Stimulated activated CD8-positive, alpha-beta memory T cell treated with anti-CD3 and anti-CD28 coated beads, Interleukin-15, amount 100 ng/mL, for 48 hours (primary cell): Measurements from ENCODE around the gene ATG4B.
A peak's percentile ranks its signal among the peaks of the same experiment; 100 is the strongest.

Source experiments
- DNase-seq, 2 donors: peaks; one replicate each; pipeline ENCODE4 v3.0.0-alpha.2; 2020; ENCODE audit warnings: low read depth in 2 of 2

ATG4B gene

GRCh38 chr2:241690202-241690717, 52.8 kb downstream of the ATG4B start:
- DNase-seq = no peak

DNA sequence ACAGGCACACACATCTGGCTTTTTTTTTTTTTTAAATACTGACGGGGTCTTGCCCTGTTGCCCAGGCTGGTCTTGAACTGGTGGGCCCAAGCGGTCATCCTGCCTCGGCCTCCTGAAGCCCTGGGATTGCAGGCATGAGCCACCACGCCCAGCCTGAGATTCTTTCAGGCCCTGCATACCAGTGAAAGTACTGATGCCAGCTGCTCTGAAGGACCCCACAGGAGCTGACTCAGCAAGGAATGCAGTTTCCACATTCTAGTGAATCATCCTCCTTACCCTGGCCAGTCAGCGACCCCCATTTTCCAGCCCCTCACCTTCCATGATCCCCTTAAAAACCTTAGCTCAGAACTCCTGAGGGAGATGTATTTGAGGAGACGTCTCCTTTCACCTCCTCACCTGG, 55.0 kb downstream of the ATG4B start:
- no peak for DNase-seq

- no peak for DNase-seq
These were observed 58.2 kb downstream of the ATG4B start for GRCh38 chr2:241695651-241696050.

GRCh38 chr2:241701149-241701398, 63.6 kb downstream of the ATG4B start:
- DNase-seq = no peak

GRCh38 chr2:241701399-241702154, 64.1 kb downstream of the ATG4B start, which contains the start of gene ING5:
TSS of gene ING5 (plus strand) at chr2:241702039. CDS start at chr2:241702066, 27 bp downstream.
- DNase-seq = peak; percentile 95

- DNase-seq = peak; percentile 81 to 87
These were observed 64.9 kb downstream of the ATG4B start for GRCh38 chr2:241702155-241703031.

DNA sequence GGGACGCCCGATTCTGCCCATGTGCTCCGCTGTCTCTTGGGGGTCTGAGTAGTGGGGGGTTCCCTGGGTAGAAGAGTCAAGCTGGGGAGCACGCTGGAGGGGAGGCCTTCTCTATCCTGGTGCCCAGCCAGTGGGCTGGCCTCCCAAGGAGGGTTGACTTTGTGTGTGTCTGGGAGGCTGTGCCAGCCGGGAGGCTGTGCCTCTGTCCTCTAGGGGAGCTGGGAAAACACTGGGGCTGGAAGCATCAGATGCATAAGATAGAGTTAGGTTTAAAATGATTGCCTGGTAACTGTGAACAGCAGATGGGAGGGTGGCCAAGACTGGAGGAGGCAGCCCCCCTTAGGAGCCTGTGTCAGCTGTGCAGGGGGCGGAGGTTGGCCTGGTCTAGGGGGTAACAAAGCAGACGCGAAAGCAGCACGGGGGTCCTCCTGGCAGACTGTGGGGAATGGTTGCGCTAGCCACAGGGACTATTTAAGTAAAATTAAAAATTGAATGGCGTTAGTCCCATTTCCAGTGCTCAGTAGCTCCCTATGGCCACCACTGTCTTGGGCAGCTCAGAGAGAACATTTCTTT, 65.6 kb downstream of the ATG4B start:
- DNase-seq = no peak

DNA sequence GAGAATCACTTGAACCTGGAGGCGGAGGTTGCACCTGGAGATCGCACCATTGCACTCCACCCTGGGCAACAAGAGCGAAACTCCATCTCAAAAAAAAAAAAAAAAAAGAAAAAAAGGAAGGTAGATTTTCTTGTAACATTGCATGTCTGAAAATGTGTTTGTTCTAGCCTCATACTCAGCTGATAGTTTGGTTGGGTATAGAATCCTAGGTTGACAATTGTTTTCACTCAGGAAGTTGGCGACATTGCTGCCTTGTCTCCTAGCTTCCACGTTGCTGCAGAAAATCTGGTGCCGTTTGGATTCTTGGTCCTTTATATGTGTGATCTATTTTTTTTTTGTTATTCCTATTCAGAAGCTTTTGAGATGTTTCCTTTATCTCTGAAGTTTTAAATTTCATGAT, 69.0 kb downstream of the ATG4B start:
- DNase-seq = no peak

DNA sequence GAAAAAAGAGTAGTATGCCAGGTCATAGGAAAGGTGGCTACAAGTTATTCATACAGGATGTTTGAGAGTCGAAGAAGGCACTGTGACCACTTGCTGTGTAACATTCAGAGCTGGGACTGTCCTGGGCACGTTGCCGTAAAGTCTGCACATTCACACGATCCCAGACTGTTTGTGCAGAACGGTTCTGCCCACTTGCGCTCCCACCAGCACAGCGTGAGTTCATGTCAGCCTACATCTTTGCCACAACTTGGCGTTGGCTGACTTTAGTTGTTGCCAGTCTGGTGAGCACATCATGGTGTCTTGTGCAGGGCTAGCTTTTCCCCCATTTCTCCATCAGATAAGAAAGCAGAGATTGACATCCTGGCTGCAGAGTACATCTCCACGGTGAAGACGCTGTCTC, 71.4 kb downstream of the ATG4B start:
- DNase-seq = no peak

DNA sequence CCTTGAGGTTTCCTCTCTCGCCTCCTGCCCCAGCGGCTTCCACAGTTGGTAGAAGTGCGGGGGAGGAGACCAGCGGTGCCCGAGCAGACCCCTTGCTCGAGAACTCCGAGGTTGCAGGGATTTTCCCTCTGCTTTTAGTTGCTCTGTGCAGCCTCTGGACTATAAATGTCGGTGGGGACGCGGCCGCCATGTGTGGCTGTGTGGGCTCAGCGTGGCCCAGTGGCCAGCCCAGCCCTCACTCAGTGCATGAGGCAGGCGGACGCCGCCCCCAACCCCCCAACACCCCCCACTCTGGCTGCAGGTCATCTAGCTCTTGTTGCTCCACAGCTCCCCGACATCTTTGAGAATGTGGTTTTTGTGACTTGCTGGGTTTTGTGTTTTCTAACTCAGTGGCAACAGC, 81.6 kb downstream of the ATG4B start:
- no peak for DNase-seq

DNA sequence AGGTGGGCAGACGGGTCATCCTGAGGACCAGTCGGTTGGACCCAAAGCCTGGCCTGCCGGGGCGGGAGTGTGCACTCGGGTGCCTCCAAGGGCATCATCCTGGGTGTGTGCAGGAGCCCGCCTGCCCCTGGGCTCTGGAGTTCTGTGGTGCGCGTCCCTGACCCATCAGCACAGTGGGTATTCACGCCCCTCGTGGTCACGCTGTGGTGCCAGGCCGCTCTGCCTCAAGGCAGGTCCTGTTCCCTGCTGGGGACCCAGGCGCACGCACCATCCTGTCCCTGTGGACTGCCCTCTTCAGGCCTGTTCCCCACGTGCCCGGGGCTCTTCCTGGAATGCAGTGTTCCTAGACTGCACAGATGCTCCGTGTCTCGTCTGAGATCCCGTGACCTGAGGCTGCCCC, 82.6 kb downstream of the ATG4B start:
- no peak for DNase-seq

- no peak for DNase-seq
These were observed 83.1 kb downstream of the ATG4B start for GRCh38 chr2:241720560-241720959.

DNA sequence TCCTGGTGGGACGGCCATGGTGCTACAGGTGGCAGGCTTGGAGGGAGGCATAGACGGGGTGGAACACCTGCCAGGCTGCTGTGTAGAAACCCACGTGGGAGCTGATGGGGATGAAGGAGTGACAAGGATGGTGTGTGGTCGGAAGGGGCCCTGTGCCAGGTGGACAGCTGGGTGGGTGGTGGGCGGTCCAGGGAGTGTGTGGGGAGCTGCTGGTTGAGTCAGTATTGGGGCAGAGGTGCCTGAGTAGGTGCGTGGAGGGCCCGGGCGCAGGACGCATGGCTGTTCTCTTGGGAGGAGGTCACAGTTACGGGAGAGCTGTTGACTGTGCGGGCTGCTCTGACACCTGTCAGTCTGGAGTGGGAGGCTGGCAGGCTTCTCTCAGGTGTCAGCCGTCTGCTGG, 84.4 kb downstream of the ATG4B start:
- no peak for DNase-seq

GRCh38 chr2:241722896-241723454, 85.5 kb downstream of the ATG4B start:
- no peak for DNase-seq
